ENCODE results near the gene YIPF2. TPM values are rescaled to one million over a fixed set of nuclear protein-coding genes. Genes with fewer than 3 reads are reported as not detected.

YIPF2 gene
- total RNA-seq, 1 experiment from 2014 or later: 29.0 TPM

DNA sequence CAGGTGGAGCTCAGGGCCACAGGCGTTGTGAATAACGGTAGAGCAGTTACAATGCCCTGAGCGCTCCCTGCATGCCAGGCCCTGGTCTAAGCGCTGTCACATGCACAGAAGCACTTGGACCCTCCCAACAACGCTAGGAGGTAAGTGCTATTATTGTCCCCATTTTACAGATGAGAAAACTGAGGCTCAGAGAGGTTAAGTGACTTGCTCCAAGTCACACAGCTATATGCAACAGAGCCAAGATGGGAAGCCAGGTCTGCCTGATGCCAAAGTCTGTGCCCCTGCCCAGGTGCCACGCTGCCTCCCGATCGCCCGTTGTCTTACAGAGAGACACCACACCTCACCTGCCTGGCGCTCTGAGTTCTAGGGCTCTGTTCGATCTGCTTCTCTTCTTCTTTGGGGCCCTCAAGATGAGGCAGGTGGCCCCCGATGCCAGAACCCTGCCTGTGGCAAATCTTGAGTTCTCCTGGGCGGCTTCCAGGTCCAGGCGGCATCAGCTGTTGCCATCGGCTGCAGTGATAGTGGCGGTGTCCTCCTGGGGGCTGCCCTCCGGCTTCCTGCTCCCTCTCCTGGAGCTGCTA, 20.0 kb downstream of the YIPF2 start:
- no TSS peak for BruUV-seq (replicated peaks)
- Histone ChIP-seq H3K9me3 (ENCODE audit: control insufficient read depth, insufficient read depth, low read depth, low read length) (no peaks in the 10 kb centered on the region), H3K27me3 (ENCODE audit: control insufficient read depth, insufficient read depth, low read length) (no peaks in the 10 kb centered on the region), H3K4me3 (ENCODE audit: low read depth in 2 of 2, low read length in 2 of 2) (no peak overlapping the region), H3K4me1 (ENCODE audit: control insufficient read depth, insufficient read depth, low read length) (no peaks in the 10 kb centered on the region), H3K36me3 (ENCODE audit: control insufficient read depth, insufficient read depth, low read length) (no peaks in the 10 kb centered on the region; the same call in 1 of the 2 replicates), H3K27ac (ENCODE audit: low read length) (no peak overlapping the region)
- DNase-seq (ENCODE audit: low read depth, low spot score): no peak
- POLR2A ChIA-PET: no interaction called here
- no peak for TF ChIP-seq SIN3A (IDR thresholded peaks at IDR 0.05; ENCODE audit: borderline replicate concordance, insufficient read depth, low read depth, low read length)
- TF ChIP-seq, protein P1, sequence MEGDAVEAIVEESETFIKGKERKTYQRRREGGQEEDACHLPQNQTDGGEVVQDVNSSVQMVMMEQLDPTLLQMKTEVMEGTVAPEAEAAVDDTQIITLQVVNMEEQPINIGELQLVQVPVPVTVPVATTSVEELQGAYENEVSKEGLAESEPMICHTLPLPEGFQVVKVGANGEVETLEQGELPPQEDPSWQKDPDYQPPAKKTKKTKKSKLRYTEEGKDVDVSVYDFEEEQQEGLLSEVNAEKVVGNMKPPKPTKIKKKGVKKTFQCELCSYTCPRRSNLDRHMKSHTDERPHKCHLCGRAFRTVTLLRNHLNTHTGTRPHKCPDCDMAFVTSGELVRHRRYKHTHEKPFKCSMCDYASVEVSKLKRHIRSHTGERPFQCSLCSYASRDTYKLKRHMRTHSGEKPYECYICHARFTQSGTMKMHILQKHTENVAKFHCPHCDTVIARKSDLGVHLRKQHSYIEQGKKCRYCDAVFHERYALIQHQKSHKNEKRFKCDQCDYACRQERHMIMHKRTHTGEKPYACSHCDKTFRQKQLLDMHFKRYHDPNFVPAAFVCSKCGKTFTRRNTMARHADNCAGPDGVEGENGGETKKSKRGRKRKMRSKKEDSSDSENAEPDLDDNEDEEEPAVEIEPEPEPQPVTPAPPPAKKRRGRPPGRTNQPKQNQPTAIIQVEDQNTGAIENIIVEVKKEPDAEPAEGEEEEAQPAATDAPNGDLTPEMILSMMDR (IDR thresholded peaks at IDR 0.05): no peak
- intact Hi-C loops (cut with micrococcal nuclease; ENCODE audit: unreplicated experiment) (no loop called here), in situ Hi-C loops (cut with HindIII; ENCODE audit: low pct_unique_long_range_greater_than_20kb, low sequenced_read_pairs) (no loop called here)
- CTCF ChIA-PET: no interaction called here
- ATAC-seq: no peak

DNA sequence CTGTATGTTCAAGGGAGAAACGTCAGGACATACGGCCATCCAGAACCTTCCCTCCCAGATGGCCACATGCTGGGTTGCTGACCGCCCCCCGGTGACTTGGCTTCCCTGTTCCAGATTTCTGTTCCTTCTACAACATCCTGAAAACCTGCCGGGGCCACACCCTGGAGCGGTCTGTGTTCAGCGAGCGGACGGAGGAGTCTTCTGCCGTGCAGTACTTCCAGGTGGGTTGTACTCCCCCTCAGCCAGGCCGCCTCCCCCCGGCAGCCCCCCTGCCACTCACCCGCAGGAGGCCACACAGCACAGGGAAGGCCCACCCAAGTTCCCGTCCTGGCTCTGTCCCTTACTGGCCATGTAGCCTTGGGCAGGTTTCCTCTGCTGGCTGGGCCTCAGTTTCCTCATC, 20.5 kb downstream of the YIPF2 start:
- Histone ChIP-seq H3K27ac (ENCODE audit: low read length) (no peak overlapping the region), H3K4me3 (ENCODE audit: low read depth in 2 of 2, low read length in 2 of 2) (no peak overlapping the region), H3K36me3 (ENCODE audit: control insufficient read depth, insufficient read depth, low read length) (no peaks in the 10 kb centered on the region; the same call in 1 of the 2 replicates), H3K9me3 (ENCODE audit: control insufficient read depth, insufficient read depth, low read depth, low read length) (no peaks in the 10 kb centered on the region), H3K4me1 (ENCODE audit: control insufficient read depth, insufficient read depth, low read length) (no peaks in the 10 kb centered on the region), H3K27me3 (ENCODE audit: control insufficient read depth, insufficient read depth, low read length) (no peaks in the 10 kb centered on the region)
- no TSS peak for BruUV-seq (replicated peaks)
- no peak for TF ChIP-seq SIN3A (IDR thresholded peaks at IDR 0.05; ENCODE audit: borderline replicate concordance, insufficient read depth, low read depth, low read length)
- TF ChIP-seq, protein P2, sequence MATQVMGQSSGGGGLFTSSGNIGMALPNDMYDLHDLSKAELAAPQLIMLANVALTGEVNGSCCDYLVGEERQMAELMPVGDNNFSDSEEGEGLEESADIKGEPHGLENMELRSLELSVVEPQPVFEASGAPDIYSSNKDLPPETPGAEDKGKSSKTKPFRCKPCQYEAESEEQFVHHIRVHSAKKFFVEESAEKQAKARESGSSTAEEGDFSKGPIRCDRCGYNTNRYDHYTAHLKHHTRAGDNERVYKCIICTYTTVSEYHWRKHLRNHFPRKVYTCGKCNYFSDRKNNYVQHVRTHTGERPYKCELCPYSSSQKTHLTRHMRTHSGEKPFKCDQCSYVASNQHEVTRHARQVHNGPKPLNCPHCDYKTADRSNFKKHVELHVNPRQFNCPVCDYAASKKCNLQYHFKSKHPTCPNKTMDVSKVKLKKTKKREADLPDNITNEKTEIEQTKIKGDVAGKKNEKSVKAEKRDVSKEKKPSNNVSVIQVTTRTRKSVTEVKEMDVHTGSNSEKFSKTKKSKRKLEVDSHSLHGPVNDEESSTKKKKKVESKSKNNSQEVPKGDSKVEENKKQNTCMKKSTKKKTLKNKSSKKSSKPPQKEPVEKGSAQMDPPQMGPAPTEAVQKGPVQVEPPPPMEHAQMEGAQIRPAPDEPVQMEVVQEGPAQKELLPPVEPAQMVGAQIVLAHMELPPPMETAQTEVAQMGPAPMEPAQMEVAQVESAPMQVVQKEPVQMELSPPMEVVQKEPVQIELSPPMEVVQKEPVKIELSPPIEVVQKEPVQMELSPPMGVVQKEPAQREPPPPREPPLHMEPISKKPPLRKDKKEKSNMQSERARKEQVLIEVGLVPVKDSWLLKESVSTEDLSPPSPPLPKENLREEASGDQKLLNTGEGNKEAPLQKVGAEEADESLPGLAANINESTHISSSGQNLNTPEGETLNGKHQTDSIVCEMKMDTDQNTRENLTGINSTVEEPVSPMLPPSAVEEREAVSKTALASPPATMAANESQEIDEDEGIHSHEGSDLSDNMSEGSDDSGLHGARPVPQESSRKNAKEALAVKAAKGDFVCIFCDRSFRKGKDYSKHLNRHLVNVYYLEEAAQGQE (IDR thresholded peaks at IDR 0.05; ENCODE audit: insufficient read depth in 1 of 2, low read depth in 2 of 2, low read length in 1 of 2): no peak
- TF ChIP-seq, protein P1 (IDR thresholded peaks at IDR 0.05): no peak
- POLR2A ChIA-PET: no interaction called here
- ATAC-seq (no peak), DNase-seq (ENCODE audit: low read depth, low spot score) (no peak)
- CTCF ChIA-PET: no interaction called here
- intact Hi-C loops (cut with micrococcal nuclease; ENCODE audit: unreplicated experiment) (no loop called here), in situ Hi-C loops (cut with HindIII; ENCODE audit: low pct_unique_long_range_greater_than_20kb, low sequenced_read_pairs) (no loop called here)

DNA sequence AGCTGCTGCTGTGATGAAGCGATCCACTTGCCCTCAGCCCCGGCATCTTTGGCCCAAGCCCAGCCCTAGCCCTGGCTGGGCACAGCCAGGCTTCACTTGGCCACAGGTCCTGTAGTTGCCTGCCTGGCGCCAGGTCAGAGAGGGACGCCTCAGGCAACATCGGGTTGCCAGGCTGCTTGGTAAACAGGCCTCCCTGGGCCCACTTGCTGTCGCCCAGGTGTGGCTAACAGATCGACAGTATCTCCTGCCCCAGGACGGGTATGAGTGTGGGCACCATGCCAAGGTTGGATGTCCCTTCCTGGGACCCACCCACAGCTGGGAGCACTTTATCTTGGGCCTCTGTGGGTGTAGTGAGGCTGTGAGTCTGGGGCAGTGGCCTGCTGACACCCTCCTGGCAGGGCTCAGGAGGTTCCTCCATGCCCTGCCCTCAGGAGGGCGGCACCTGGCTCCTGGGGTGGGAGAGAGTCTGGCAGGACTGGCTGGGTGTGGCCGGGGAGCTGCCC, 29.2 kb downstream of the YIPF2 start:
- H3K4me1 ChIP-seq (ENCODE audit: control insufficient read depth, insufficient read depth, low read length): peaks cover 20% of the 10 kb centered on the region
- intact Hi-C loops (cut with micrococcal nuclease; ENCODE audit: unreplicated experiment) (no loop called here), in situ Hi-C loops (cut with HindIII; ENCODE audit: low pct_unique_long_range_greater_than_20kb, low sequenced_read_pairs) (no loop called here)
- POLR2A ChIA-PET: no interaction called here
- no peaks in the 10 kb centered on the region for H3K9me3 ChIP-seq (ENCODE audit: control insufficient read depth, insufficient read depth, low read depth, low read length)
- no peak overlapping the region for H3K27ac ChIP-seq (ENCODE audit: low read length)
- no peaks in the 10 kb centered on the region for H3K27me3 ChIP-seq (ENCODE audit: control insufficient read depth, insufficient read depth, low read length)
- TF ChIP-seq, protein P2 (IDR thresholded peaks at IDR 0.05; ENCODE audit: insufficient read depth in 1 of 2, low read depth in 2 of 2, low read length in 1 of 2): no peak
- TF ChIP-seq POLR2AphosphoS5 (IDR thresholded peaks at IDR 0.05; ENCODE audit: low read depth, low read length): no peak
- TF ChIP-seq, protein P1 (IDR thresholded peaks at IDR 0.05): no peak
- no peak for TF ChIP-seq TCF7L2 (IDR thresholded peaks at IDR 0.05; ENCODE audit: low read depth, low read length)
- TF ChIP-seq SIN3A (IDR thresholded peaks at IDR 0.05; ENCODE audit: borderline replicate concordance, insufficient read depth, low read depth, low read length): no peak
- no TSS peak for BruUV-seq (replicated peaks)
- peak; percentile 57 for ATAC-seq
- no peaks in the 10 kb centered on the region for H3K36me3 ChIP-seq (ENCODE audit: control insufficient read depth, insufficient read depth, low read length)
- CTCF ChIA-PET: no interaction called here
- no peak overlapping the region for H3K4me3 ChIP-seq (ENCODE audit: low read depth in 2 of 2, low read length in 2 of 2)
- DNase-seq (ENCODE audit: low read depth, low spot score): no peak

Data from Panc1 (cell line).